HEK293T (cell line): ENCODE measurements around the gene CTSA.

Source experiments
- BHLHE40 ChIP-seq: fragments of 450-650 bp; IDR thresholded peaks from 2 replicates; pipeline ENCODE4 v1.6.1; 2016; ENCODE audit warnings: mild to moderate bottlenecking, moderate library complexity, borderline replicate concordance
- CTBP1 ChIP-seq: fragments of 450-650 bp; IDR thresholded peaks from 2 replicates; pipeline ENCODE4 v1.6.1; 2016; ENCODE audit warnings: borderline replicate concordance
- PKNOX1 ChIP-seq: fragments of 450-650 bp; IDR thresholded peaks from 2 replicates; pipeline ENCODE4 v1.6.1; 2016
- SP1 ChIP-seq: fragments of 450-650 bp; IDR thresholded peaks from 2 replicates; pipeline ENCODE4 v1.6.1; 2017
- TARDBP ChIP-seq: fragments of 450-650 bp; IDR thresholded peaks from 2 replicates; pipeline ENCODE4 v1.6.1; 2016

- TF ChIP-seq CTBP1 (no peak), BHLHE40 (no peak), TARDBP (no peak), SP1 (no peak), PKNOX1 (no peak)
Observed at GRCh38 chr20:45935416-45936046, 44.4 kb downstream of the CTSA start.
